B cell (primary cell): Measurements from ENCODE around the gene CUBN. TPM values are rescaled to one million over a fixed set of nuclear protein-coding genes. Genes with fewer than 3 reads are reported as not detected.

ENCODE experiments used
- ATAC-seq: fragments of 200-7000 bp; cut with Tn5 transposase; one replicate; pipeline ENCODE4 v1.10.0; 2021; ENCODE audit warnings: low read depth, mild to moderate bottlenecking, moderate number of reproducible peaks, moderate library complexity
- CTCF ChIA-PET: fragments of 350-600 bp; sonication (Branson Sonifier 250); formaldehyde crosslinking; loops from one replicate; lab custom pipeline; 2021; ENCODE audit warnings: antibody characterized with exemption, inconsistent platforms; lab: Charles Lee
- POLR2A ChIA-PET: fragments of 350-600 bp; sonication (Branson Sonifier 250); formaldehyde crosslinking; loops from one replicate; lab custom pipeline; 2021; ENCODE audit warnings: antibody characterized with exemption; lab: Charles Lee
- DNase-seq: peaks from one replicate; pipeline ENCODE4 v3.0.0; 2013
- H2AFZ ChIP-seq: 2 replicates; pipeline ENCODE4 v1.6.1; 2012; ENCODE audit warnings: mild to moderate bottlenecking, low read depth, low read length; ENCODE audit not compliant: insufficient read depth, poor library complexity, severe bottlenecking
- H3K27ac ChIP-seq, 2 donors: 1 replicate in 1 of 2; 2 replicates in 1 of 2; pipeline ENCODE4 v1.5.1; 2012 to 2013; ENCODE audit warnings: low read length in 2 of 2, mild to moderate bottlenecking in 2 of 2, moderate library complexity in 1 of 2
- H3K27me3 ChIP-seq, 4 experiments: fragments of 200-600 bp in 1 of 4; sonication (generic) in 1 of 4; replicated peaks in 1 of 4; 1 replicate in 2 of 4; 2 replicates in 2 of 4; pipeline versions ENCODE4 v1.6.1 to v1.7.0; 2013 to 2016; ENCODE audit warnings: low read length in 3 of 4, mild to moderate bottlenecking in 2 of 4, mixed read lengths in 1 of 4, moderate library complexity in 1 of 4; ENCODE audit not compliant: insufficient read depth in 4 of 4, control insufficient read depth in 3 of 4; ENCODE audit errors: control extremely low read depth in 1 of 4
- H3K36me3 ChIP-seq, 2 experiments: replicated peaks in 1 of 2; 1 replicate in 1 of 2; 2 replicates in 1 of 2; pipeline versions ENCODE4 v1.6.1 to v1.7.1; 2013; ENCODE audit warnings: low read length in 1 of 2; ENCODE audit not compliant: insufficient read depth in 2 of 2, control insufficient read depth in 1 of 2; ENCODE audit errors: control extremely low read depth in 1 of 2, extremely low read depth in 1 of 2
- H3K4me1 ChIP-seq, 2 donors: fragments of 200-600 bp in 1 of 2; sonication (generic) in 1 of 2; 1 replicate in 1 of 2; 2 replicates in 1 of 2; pipeline versions ENCODE4 v1.5.1 to v1.6.1; 2013 to 2017; ENCODE audit warnings: low read length in 2 of 2; ENCODE audit not compliant: control insufficient read depth in 2 of 2, insufficient read depth in 2 of 2
- H3K4me2 ChIP-seq: replicated peaks from 2 replicates; pipeline ENCODE3; 2012; ENCODE audit warnings: mild to moderate bottlenecking, low read depth, low read length; ENCODE audit not compliant: poor library complexity, severe bottlenecking
- H3K4me3 ChIP-seq, 5 experiments: fragments of 200-600 bp in 1 of 5; sonication (generic) in 1 of 5; 1 replicate in 3 of 5; 2 replicates in 2 of 5; pipeline versions ENCODE4 v1.5.1 to v1.7.0; 2011 to 2016; ENCODE audit warnings: low read length in 4 of 5, mild to moderate bottlenecking in 4 of 5, low read depth in 2 of 5, control low read depth in 1 of 5, moderate library complexity in 1 of 5; ENCODE audit not compliant: insufficient read depth in 1 of 5; ENCODE audit errors: control extremely low read depth in 1 of 5, extremely low read depth in 1 of 5
- H3K79me2 ChIP-seq: fragments of 200-600 bp; sonication (generic); one replicate; pipeline ENCODE4 v1.6.0; 2016; ENCODE audit warnings: low read length; ENCODE audit not compliant: control insufficient read depth, insufficient read depth
- H3K9ac ChIP-seq: fragments of 200-600 bp; sonication (generic); 2 replicates; pipeline ENCODE4 v1.6.1; 2017; ENCODE audit warnings: mild to moderate bottlenecking, low read length, moderate library complexity
- H3K9me3 ChIP-seq, 3 donors: one replicate each; pipeline versions ENCODE4 v1.6.1 to v1.7.1; 2013; ENCODE audit warnings: low read length in 2 of 3; ENCODE audit not compliant: control insufficient read depth in 2 of 3, insufficient read depth in 1 of 3; ENCODE audit errors: control extremely low read depth in 1 of 3
- H4K20me1 ChIP-seq: 2 replicates; pipeline ENCODE4 v1.6.0; 2012; ENCODE audit warnings: mild to moderate bottlenecking, low read length; ENCODE audit not compliant: insufficient read depth, control insufficient read depth, poor library complexity, severe bottlenecking
- H3K27ac Mint-ChIP-seq: one replicate; pipeline ENCODE4 v1.8.0; 2021; ENCODE audit warnings: mixed read lengths
- H3K27me3 Mint-ChIP-seq: one replicate; pipeline ENCODE4 v1.8.0; 2021; ENCODE audit warnings: mixed read lengths
- H3K4me1 Mint-ChIP-seq: one replicate; pipeline ENCODE4 v1.8.0; 2021; ENCODE audit warnings: mixed read lengths
- H3K4me3 Mint-ChIP-seq: one replicate; pipeline ENCODE4 v1.8.0; 2021; ENCODE audit warnings: mixed read lengths
- H3K9me3 Mint-ChIP-seq: one replicate; pipeline ENCODE4 v1.8.0; 2022; ENCODE audit warnings: mixed read lengths; ENCODE audit not compliant: insufficient read depth
- EZH2 ChIP-seq: IDR thresholded peaks from 2 replicates; pipeline ENCODE4 v1.6.1; 2012; ENCODE audit warnings: borderline replicate concordance, low read depth, mild to moderate bottlenecking, moderate library complexity, low read length; ENCODE audit not compliant: insufficient read depth, poor library complexity, severe bottlenecking
- WGBS: methylation state at CpG from one replicate; pipeline ENCODE4 v1.1.5; 2013; ENCODE audit warnings: missing lambda C conversion rate; ENCODE audit not compliant: insufficient coverage; 5-methylcytosine and 5-hydroxymethylcytosine counted together
- intact Hi-C: fragments of 100-400 bp; cut with micrococcal nuclease; formaldehyde crosslinking; loops from one replicate; pipeline ENCODE4 v1.10.0; 2022
- polyA plus RNA-seq: library from polyadenylated mRNA; depleted of rRNA; stranded (reverse); fragments of >200 nt; gene quantifications from 2 replicates; pipeline ENCODE4 v1.2.3, GENCODE V29; 2012
- total RNA-seq, 2 donors: library from RNA; stranded (reverse); fragments of 120-200 nt in 1 of 2; gene quantifications; 1 replicate in 1 of 2; 2 replicates in 1 of 2; pipeline versions ENCODE4 v1.2.3 to v1.2.4, GENCODE V29; 2013 to 2022
- TF ChIP-seq, protein P1 (sequence below): fragments of 200-600 bp; IDR thresholded peaks from one replicate; pipeline ENCODE4 v1.8.0; 2022; ENCODE audit warnings: antibody characterized with exemption, mild to moderate bottlenecking

The CUBN gene
- total and polyA plus RNA-seq, 2 donors (not counting 1 experiment from before 2014, with no cell fraction given), result 4.2 to 5.7 TPM

DNA sequence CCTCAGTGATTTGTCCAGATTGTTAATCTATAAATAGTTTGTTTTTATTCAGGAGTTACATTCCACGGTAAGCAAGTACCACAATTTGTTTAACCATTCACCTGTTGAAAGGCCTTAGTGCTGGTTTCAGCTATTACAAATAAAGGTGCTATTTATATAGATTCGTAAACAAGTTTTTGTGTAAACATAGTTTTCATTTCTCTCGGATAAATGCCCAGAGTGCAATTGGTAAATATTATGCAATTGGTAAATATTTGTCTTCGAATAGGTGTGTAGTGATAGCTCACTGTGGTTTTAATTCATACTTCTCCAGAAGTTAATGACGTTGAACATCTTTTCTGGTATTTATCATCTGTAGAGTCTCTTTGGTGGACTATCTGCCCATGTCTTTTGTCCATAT lies 235.9 kb downstream of the CUBN start:
- Mint-ChIP-seq H3K27me3 (peaks cover 10% of the 10 kb centered on the region), H3K4me1 (peaks cover 10% of the 10 kb centered on the region), H3K9me3 (peaks cover 9% of the 10 kb centered on the region), H3K27ac (no peak overlapping the region), H3K4me3 (no peak overlapping the region)
- peaks cover 5 to 6% of the 10 kb centered on the region in 2 donors for H3K4me1 ChIP-seq
- intact Hi-C loops, result no loop called here
- H4K20me1 ChIP-seq, result no peaks in the 10 kb centered on the region
- ATAC-seq (no peak), DNase-seq (no peak)
- no peaks in the 10 kb centered on the region for H3K36me3 ChIP-seq
- H3K4me3 ChIP-seq, result no peak overlapping the region
- H2AFZ ChIP-seq, result no peak overlapping the region
- H3K4me2 ChIP-seq, result no peak overlapping the region
- WGBS, result no CpG with 5 or more reads among the region's 5 CpGs
- H3K27me3 ChIP-seq, result peaks cover 0 to 3% (median 0%) of the 10 kb centered on the region in 4 experiments
- POLR2A ChIA-PET, result no interaction called here
- H3K9me3 ChIP-seq, result peaks cover 0 to 6% (median 5%) of the 10 kb centered on the region in 3 donors
- no peaks in the 10 kb centered on the region for H3K79me2 ChIP-seq
- H3K27ac ChIP-seq, result no peak overlapping the region
- H3K9ac ChIP-seq, result no peak overlapping the region
- TF ChIP-seq EZH2, result no peak
- TF ChIP-seq, protein P1, sequence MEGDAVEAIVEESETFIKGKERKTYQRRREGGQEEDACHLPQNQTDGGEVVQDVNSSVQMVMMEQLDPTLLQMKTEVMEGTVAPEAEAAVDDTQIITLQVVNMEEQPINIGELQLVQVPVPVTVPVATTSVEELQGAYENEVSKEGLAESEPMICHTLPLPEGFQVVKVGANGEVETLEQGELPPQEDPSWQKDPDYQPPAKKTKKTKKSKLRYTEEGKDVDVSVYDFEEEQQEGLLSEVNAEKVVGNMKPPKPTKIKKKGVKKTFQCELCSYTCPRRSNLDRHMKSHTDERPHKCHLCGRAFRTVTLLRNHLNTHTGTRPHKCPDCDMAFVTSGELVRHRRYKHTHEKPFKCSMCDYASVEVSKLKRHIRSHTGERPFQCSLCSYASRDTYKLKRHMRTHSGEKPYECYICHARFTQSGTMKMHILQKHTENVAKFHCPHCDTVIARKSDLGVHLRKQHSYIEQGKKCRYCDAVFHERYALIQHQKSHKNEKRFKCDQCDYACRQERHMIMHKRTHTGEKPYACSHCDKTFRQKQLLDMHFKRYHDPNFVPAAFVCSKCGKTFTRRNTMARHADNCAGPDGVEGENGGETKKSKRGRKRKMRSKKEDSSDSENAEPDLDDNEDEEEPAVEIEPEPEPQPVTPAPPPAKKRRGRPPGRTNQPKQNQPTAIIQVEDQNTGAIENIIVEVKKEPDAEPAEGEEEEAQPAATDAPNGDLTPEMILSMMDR, result no peak
- CTCF ChIA-PET, result no interaction called here

DNA sequence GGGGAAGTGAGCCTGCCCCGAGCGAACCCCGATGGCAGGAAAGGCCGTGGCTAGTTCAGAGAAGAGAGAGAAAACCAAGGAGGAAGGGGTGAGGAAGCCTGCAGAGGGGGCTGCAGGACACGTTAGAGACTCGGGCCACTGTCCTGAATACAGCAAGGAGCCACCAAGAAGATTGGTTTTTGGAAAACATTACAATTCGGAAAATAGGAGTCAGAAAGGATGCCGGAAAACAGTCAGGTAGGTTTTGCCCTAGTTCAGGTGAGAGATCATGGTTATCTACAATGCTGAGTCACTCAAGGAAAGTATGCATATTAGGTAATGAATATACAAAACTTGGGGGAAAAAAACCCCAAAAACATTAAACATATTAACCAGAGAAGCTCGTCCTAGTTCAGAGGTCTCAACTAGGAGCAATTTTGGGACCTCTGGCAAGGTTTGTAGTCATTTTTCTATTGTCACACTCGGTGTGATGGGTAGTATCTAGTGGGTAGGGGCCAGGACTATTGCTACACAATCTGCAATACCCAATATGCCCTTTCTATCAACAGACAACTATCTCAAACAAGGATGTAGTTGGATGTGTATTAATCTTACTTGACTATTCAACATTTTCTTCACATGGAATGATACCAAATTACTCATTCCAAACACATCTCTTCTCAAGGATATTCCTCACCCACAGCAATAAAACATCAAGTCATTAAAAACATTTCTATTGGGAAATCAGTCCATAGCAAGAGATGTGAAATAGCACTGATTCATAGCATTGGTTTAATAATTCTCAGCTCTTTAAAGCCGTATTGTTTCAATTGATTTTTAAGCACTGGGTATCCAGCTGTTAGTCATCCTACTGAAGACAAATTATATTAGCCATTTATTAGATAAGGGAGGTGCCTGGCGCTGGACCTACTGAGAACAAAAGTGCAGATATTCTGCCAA lies 238.0 kb downstream of the CUBN start:
- peaks cover 0 to 6% (median 0%) of the 10 kb centered on the region in 3 donors for H3K9me3 ChIP-seq
- H4K20me1 ChIP-seq, result no peaks in the 10 kb centered on the region
- H3K4me1 Mint-ChIP-seq, result peaks cover 10% of the 10 kb centered on the region
- no peak overlapping the region for H3K27ac Mint-ChIP-seq
- H2AFZ ChIP-seq, result peak overlapping the region; percentile 11
- H3K4me3 Mint-ChIP-seq, result peak overlapping the region; percentile 67
- peaks cover 8% of the 10 kb centered on the region for H3K9me3 Mint-ChIP-seq
- H3K27me3 ChIP-seq, result peaks cover 0 to 3% (median 0%) of the 10 kb centered on the region in 4 experiments
- ChIA-PET CTCF (interaction anchor here (1.0 to 2.3 kb wide), 8 partner anchors 47 to 365 kb away, joined by 3 to 11 read pairs (median 3); no protein-coding TSS in a partner anchor), POLR2A (no interaction called here)
- 2% methylated on average over 7 of the region's 12 CpGs for WGBS
- intact Hi-C loops, result loop anchor here (1.0 kb wide), 2 partner anchors 358 to 366 kb away; no protein-coding TSS in a partner anchor
- ATAC-seq (peak; percentile 66), DNase-seq (peak; percentile 40)
- H3K4me3 ChIP-seq, result peak overlapping the region in 2 of 5 experiments; percentile 21 to 34
- no peaks in the 10 kb centered on the region for H3K79me2 ChIP-seq
- TF ChIP-seq, protein P1, result peak; percentile 58
- no peak for TF ChIP-seq EZH2
- H3K36me3 ChIP-seq, result no peaks in the 10 kb centered on the region
- peaks cover 16% of the 10 kb centered on the region for H3K27me3 Mint-ChIP-seq
- no peak overlapping the region for H3K27ac ChIP-seq
- H3K9ac ChIP-seq, result peak overlapping the region; percentile 38
- H3K4me1 ChIP-seq, result peaks cover 5 to 6% of the 10 kb centered on the region in 2 donors
- H3K4me2 ChIP-seq, result peak overlapping the region; percentile 40
